IMR-90 (cell line): ENCODE measurements around the gene FXYD6. TPM values are rescaled to one million over a fixed set of nuclear protein-coding genes. Genes with fewer than 3 reads are reported as not detected.

Source experiments
- ATAC-seq: fragments of 200-7000 bp; cut with Tn5 transposase; 2 replicates; pipeline ENCODE4 v1.9.1; 2020; ENCODE audit warnings: low read depth, mild to moderate bottlenecking, moderate library complexity
- BruUV-seq: library from RNA; stranded (reverse); fragments of 400-500 nt; replicated peaks from 2 replicates; lab custom pipeline; 2021; lab: Mats Ljungman, UMichigan
- CTCF ChIA-PET: fragments of 300-600 bp; formaldehyde crosslinking; extraction: SDS; loops from one replicate; lab custom pipeline; 2021; ENCODE audit warnings: antibody characterized with exemption; lab: Yijun Ruan, JAX
- POLR2A ChIA-PET: fragments of 300-600 bp; sonication (Branson Sonifier 250); formaldehyde crosslinking; loops from one replicate; lab custom pipeline; 2022; ENCODE audit warnings: antibody characterized with exemption; ENCODE audit not compliant: unreplicated experiment; lab: Charles Lee
- DNase-seq: peaks from one replicate; pipeline ENCODE4 v3.0.0; 2013
- H2AFZ ChIP-seq: replicated peaks from 2 replicates; pipeline ENCODE3; 2013; ENCODE audit warnings: low read length, mild to moderate bottlenecking; ENCODE audit not compliant: poor library complexity
- H2AK5ac ChIP-seq: 2 replicates; pipeline ENCODE4 v1.6.1; 2013; ENCODE audit warnings: low read depth, low read length, inconsistent platforms
- H2AK9ac ChIP-seq: replicated peaks from 2 replicates; pipeline ENCODE3; 2013; ENCODE audit warnings: mild to moderate bottlenecking, low read depth, low read length, moderate library complexity; ENCODE audit not compliant: poor library complexity
- H2BK120ac ChIP-seq: 2 replicates; pipeline ENCODE4 v1.6.1; 2013; ENCODE audit warnings: low read depth, low read length, inconsistent platforms
- H2BK15ac ChIP-seq: 3 replicates; pipeline ENCODE4 v1.6.1; 2013; ENCODE audit warnings: low read depth, low read length, inconsistent platforms
- H2BK20ac ChIP-seq: 2 replicates; pipeline ENCODE4 v1.6.1; 2013; ENCODE audit warnings: low read depth, mild to moderate bottlenecking, inconsistent platforms, low read length, moderate library complexity
- H2BK5ac ChIP-seq: 2 replicates; pipeline ENCODE4 v1.6.1; 2013; ENCODE audit warnings: mild to moderate bottlenecking, low read depth, low read length, inconsistent platforms; ENCODE audit not compliant: poor library complexity, severe bottlenecking
- H3K14ac ChIP-seq: replicated peaks from 2 replicates; pipeline ENCODE4 v1.6.1; 2013; ENCODE audit warnings: low read depth, low read length, inconsistent platforms
- H3K18ac ChIP-seq: 2 replicates; pipeline ENCODE4 v1.6.1; 2013; ENCODE audit warnings: low read depth, low read length, control low read depth
- H3K23ac ChIP-seq: 2 replicates; pipeline ENCODE4 v1.6.1; 2013; ENCODE audit warnings: low read depth, low read length, inconsistent platforms
- H3K27ac ChIP-seq: 2 replicates; pipeline ENCODE4 v1.5.1; 2013; ENCODE audit warnings: mild to moderate bottlenecking, control low read depth, low read length; ENCODE audit not compliant: insufficient read depth
- H3K27me3 ChIP-seq: 2 replicates; pipeline ENCODE4 v1.6.1; 2013; ENCODE audit warnings: low read length; ENCODE audit not compliant: control insufficient read depth, insufficient read depth
- H3K36me3 ChIP-seq: 2 replicates; pipeline ENCODE4 v1.6.1; 2013; ENCODE audit warnings: low read length, mixed read lengths; ENCODE audit not compliant: control insufficient read depth, insufficient read depth
- H3K4ac ChIP-seq: 2 replicates; pipeline ENCODE4 v1.6.1; 2013; ENCODE audit warnings: low read depth, low read length, inconsistent platforms
- H3K4me1 ChIP-seq: 2 replicates; pipeline ENCODE4 v1.6.1; 2013; ENCODE audit warnings: low read length, mixed read lengths; ENCODE audit not compliant: control insufficient read depth, insufficient read depth
- H3K4me2 ChIP-seq: 2 replicates; pipeline ENCODE4 v1.6.1; 2013; ENCODE audit warnings: low read depth, mild to moderate bottlenecking, control low read depth, low read length, moderate library complexity
- H3K4me3 ChIP-seq: 2 replicates; pipeline ENCODE4 v1.5.1; 2013; ENCODE audit warnings: low read depth, mild to moderate bottlenecking, control low read depth, low read length, moderate library complexity; ENCODE audit not compliant: insufficient read depth
- H3K56ac ChIP-seq: 2 replicates; pipeline ENCODE4 v1.6.1; 2013; ENCODE audit warnings: low read length, inconsistent platforms; ENCODE audit not compliant: insufficient read depth; ENCODE audit errors: extremely low read depth
- H3K79me1 ChIP-seq, 2 experiments: 2 replicates each; pipeline ENCODE4 v1.6.1; 2013; ENCODE audit warnings: low read length in 2 of 2, inconsistent platforms in 1 of 2, low read depth in 1 of 2
- H3K9ac ChIP-seq: 2 replicates; pipeline ENCODE4 v1.6.1; 2013; ENCODE audit warnings: low read depth, low read length, control low read depth
- H3K9me1 ChIP-seq: 2 replicates; pipeline ENCODE4 v1.6.1; 2013; ENCODE audit warnings: low read length, inconsistent platforms; ENCODE audit not compliant: insufficient read depth
- H3K9me3 ChIP-seq: 2 replicates; pipeline ENCODE4 v1.6.1; 2013; ENCODE audit warnings: low read length; ENCODE audit not compliant: control insufficient read depth, insufficient read depth
- H4K20me1 ChIP-seq: 2 replicates; pipeline ENCODE4 v1.6.1; 2013; ENCODE audit warnings: low read length, inconsistent platforms; ENCODE audit not compliant: insufficient read depth
- H4K5ac ChIP-seq: 2 replicates; pipeline ENCODE4 v1.6.1; 2013; ENCODE audit warnings: mild to moderate bottlenecking, low read depth, low read length, control low read depth
- H4K8ac ChIP-seq, 2 experiments: 2 replicates each; pipeline ENCODE4 v1.6.1; 2013; ENCODE audit warnings: low read depth in 2 of 2, low read length in 2 of 2, control low read depth in 1 of 2, inconsistent platforms in 1 of 2
- H4K91ac ChIP-seq: 2 replicates; pipeline ENCODE4 v1.6.1; 2013; ENCODE audit warnings: low read depth, low read length, inconsistent platforms; ENCODE audit not compliant: insufficient read depth
- BHLHE40 ChIP-seq: fragments of 150-350 bp; IDR thresholded peaks from 2 replicates; pipeline ENCODE4 v1.6.1; 2016; ENCODE audit warnings: mild to moderate bottlenecking, low read depth, low read length
- CEBPB ChIP-seq: IDR thresholded peaks from 2 replicates; pipeline ENCODE4 v1.6.1; 2012; ENCODE audit warnings: low read depth, low read length, improper control_type of control experiment
- CHD1 ChIP-seq: IDR thresholded peaks from 2 replicates; pipeline ENCODE4 v1.6.1; 2012; ENCODE audit warnings: low read depth, low read length, improper control_type of control experiment
- FOS ChIP-seq: fragments of 150-350 bp; IDR thresholded peaks from 2 replicates; pipeline ENCODE4 v1.6.1; 2016; ENCODE audit warnings: low read depth, low read length
- MAFK ChIP-seq: IDR thresholded peaks from 2 replicates; pipeline ENCODE4 v1.6.1; 2012; ENCODE audit warnings: low read depth, low read length, improper control_type of control experiment
- MAZ ChIP-seq: IDR thresholded peaks from 2 replicates; pipeline ENCODE4 v1.6.1; 2012; ENCODE audit warnings: low read depth, mild to moderate bottlenecking, low read length, improper control_type of control experiment, moderate library complexity, borderline replicate concordance
- MXI1 ChIP-seq: IDR thresholded peaks from 2 replicates; pipeline ENCODE4 v1.6.1; 2012; ENCODE audit warnings: low read depth, mild to moderate bottlenecking, low read length, moderate library complexity, borderline replicate concordance
- NFE2L2 ChIP-seq: fragments of 150-350 bp; IDR thresholded peaks from 2 replicates; pipeline ENCODE4 v1.6.1; 2016; ENCODE audit warnings: low read depth, mild to moderate bottlenecking, low read length
- POLR2A ChIP-seq: IDR thresholded peaks from 2 replicates; pipeline ENCODE4 v1.6.1; 2012; ENCODE audit warnings: mild to moderate bottlenecking, low read depth, low read length
- RAD21 ChIP-seq: IDR thresholded peaks from 2 replicates; pipeline ENCODE4 v1.6.1; 2012; ENCODE audit warnings: low read length, improper control_type of control experiment
- RCOR1 ChIP-seq: IDR thresholded peaks from 2 replicates; pipeline ENCODE4 v1.6.1; 2012; ENCODE audit warnings: mild to moderate bottlenecking, low read length, improper control_type of control experiment; ENCODE audit not compliant: insufficient replicate concordance
- RFX5 ChIP-seq: IDR thresholded peaks from 2 replicates; pipeline ENCODE4 v1.8.0; 2012; ENCODE audit warnings: low read depth, mild to moderate bottlenecking, low read length, moderate library complexity
- SMC3 ChIP-seq: fragments of 150-350 bp; IDR thresholded peaks from 2 replicates; pipeline ENCODE4 v1.6.1; 2016; ENCODE audit warnings: low read depth, mild to moderate bottlenecking, antibody characterized with exemption, low read length, moderate library complexity
- WGBS, 2 experiments: methylation state at CpG; one replicate each; pipeline versions ENCODE4 v1.1.5 to v1.1.7; 2013; ENCODE audit warnings: missing lambda C conversion rate in 2 of 2; ENCODE audit not compliant: insufficient read length in 1 of 2; ENCODE audit errors: extremely low coverage in 2 of 2; 5-methylcytosine and 5-hydroxymethylcytosine counted together
- dilution Hi-C: fragments of 300-500 bp; cut with HindIII; formaldehyde crosslinking; loops from one replicate; pipeline ENCODE4 v1.14.3; 2018; ENCODE audit warnings: low sequenced_read_pairs; ENCODE audit not compliant: unreplicated experiment
- in situ Hi-C: fragments of 300-500 bp; cut with MboI; formaldehyde crosslinking; loops from 3 replicates; pipeline ENCODE4 v1.14.3; 2019; ENCODE audit warnings: low sequenced_read_pairs, inconsistent platforms, mixed read lengths
- intact Hi-C: fragments of 100-400 bp; cut with micrococcal nuclease; formaldehyde crosslinking; loops from 2 replicates; pipeline ENCODE4 v1.10.0; 2022
- polyA plus RNA-seq, 3 experiments: library from polyadenylated mRNA; depleted of rRNA; stranded (reverse); fragments of >200 nt; gene quantifications; 2 replicates each; pipeline ENCODE4 v1.2.3, GENCODE V29; 2012; ENCODE audit warnings: low replicate concordance in 1 of 3
- total RNA-seq: library from RNA; depleted of rRNA; stranded (reverse); fragments of >200 nt; gene quantifications from 2 replicates; pipeline ENCODE4 v1.2.3, GENCODE V29; 2012
- TF ChIP-seq, protein P1 (sequence below): fragments of 150-350 bp; IDR thresholded peaks from 2 replicates; pipeline ENCODE4 v1.6.1; 2016; ENCODE audit warnings: low read depth, mild to moderate bottlenecking, low read length, moderate library complexity, borderline replicate concordance
- TF ChIP-seq, protein P2 (sequence below): conservative IDR thresholded peaks from 2 replicates; pipeline ENCODE4 v1.5.1; 2012; ENCODE audit warnings: mild to moderate bottlenecking, low read depth, low read length, improper control_type of control experiment
- TF ChIP-seq, protein P3 (sequence below): fragments of 150-350 bp; IDR thresholded peaks from 2 replicates; pipeline ENCODE4 v1.6.1; 2017; ENCODE audit warnings: mild to moderate bottlenecking, antibody characterized with exemption, low read length, low read depth

The FXYD6 gene
- total and polyA plus RNA-seq, 2 of the 4 experiments (the other 2 are of a cell fraction), result 0.32 TPM; not detected in 1

DNA sequence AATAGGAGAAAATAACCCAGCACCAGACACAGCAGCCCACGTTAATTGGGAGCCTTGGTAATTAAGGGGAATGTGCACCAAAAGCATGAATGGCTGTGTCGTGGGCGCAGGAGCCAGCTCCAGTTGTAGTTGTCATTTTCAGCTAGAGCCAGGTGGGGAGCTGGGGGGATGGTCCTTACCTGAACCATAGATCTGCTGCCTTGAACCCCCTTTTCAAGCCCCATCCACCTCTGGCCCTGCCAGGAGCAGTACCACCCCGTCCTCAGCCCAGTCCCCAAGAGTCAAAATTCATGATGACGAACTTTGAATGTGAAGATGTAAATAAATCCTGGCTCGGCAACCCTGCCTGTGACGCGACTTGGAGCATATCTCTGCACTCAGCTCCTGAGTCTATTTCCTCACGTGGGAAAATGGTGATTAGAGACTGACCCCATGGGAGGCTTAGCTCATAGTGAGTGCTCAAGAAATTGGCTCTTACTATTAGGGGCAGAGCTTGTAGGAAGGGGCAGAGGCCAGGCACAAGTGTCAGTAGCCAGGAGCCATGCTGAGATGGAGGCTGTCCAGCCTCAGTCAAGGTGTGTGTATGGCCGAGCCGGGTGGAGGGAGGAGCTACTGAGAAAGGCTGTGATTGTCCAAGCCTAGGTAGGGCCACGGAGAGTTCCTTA lies 794 bp upstream of the FXYD6 start:
- no peak for DNase-seq
- H3K4me1 ChIP-seq, result no peaks in the 10 kb centered on the region
- no peak overlapping the region for H2AFZ ChIP-seq
- H3K18ac ChIP-seq, result no peak overlapping the region
- no peak overlapping the region for H3K4ac ChIP-seq
- H3K9me1 ChIP-seq, result no peaks in the 10 kb centered on the region
- dilution Hi-C loops (no loop called here), intact Hi-C loops (no loop called here), in situ Hi-C loops (no loop called here)
- no peak overlapping the region for H2BK20ac ChIP-seq
- H3K4me2 ChIP-seq, result peak overlapping the region; percentile 50; the same call in 1 of the 2 replicates
- H3K4me3 ChIP-seq, result no peak overlapping the region; the same call in 1 of the 2 replicates
- no peaks in the 10 kb centered on the region for H3K36me3 ChIP-seq
- no peak for ATAC-seq
- CTCF ChIA-PET, result no interaction called here
- no peak overlapping the region for H2BK5ac ChIP-seq
- H3K14ac ChIP-seq, result no peak overlapping the region
- 20% methylated on average over 1 of the region's 12 CpGs; no CpG with 5 or more reads in 1 of the 2 experiments for WGBS, 2 experiments
- POLR2A ChIA-PET, result no interaction called here
- no peak overlapping the region for H2AK5ac ChIP-seq
- no peak overlapping the region for H4K8ac ChIP-seq
- H2AK9ac ChIP-seq, result no peak overlapping the region
- no peak overlapping the region for H2BK15ac ChIP-seq
- H3K9ac ChIP-seq, result no peak overlapping the region
- no peaks in the 10 kb centered on the region for H3K79me1 ChIP-seq
- no peak overlapping the region for H2BK120ac ChIP-seq
- H3K23ac ChIP-seq, result no peak overlapping the region
- no peak overlapping the region for H3K27ac ChIP-seq
- no peaks in the 10 kb centered on the region for H4K20me1 ChIP-seq
- H3K27me3 ChIP-seq, result peaks cover 58% of the 10 kb centered on the region
- no peak overlapping the region for H4K5ac ChIP-seq
- H3K9me3 ChIP-seq, result no peaks in the 10 kb centered on the region
- no peak overlapping the region for H4K91ac ChIP-seq
- BruUV-seq, result no TSS peak
- TF ChIP-seq, protein P1, sequence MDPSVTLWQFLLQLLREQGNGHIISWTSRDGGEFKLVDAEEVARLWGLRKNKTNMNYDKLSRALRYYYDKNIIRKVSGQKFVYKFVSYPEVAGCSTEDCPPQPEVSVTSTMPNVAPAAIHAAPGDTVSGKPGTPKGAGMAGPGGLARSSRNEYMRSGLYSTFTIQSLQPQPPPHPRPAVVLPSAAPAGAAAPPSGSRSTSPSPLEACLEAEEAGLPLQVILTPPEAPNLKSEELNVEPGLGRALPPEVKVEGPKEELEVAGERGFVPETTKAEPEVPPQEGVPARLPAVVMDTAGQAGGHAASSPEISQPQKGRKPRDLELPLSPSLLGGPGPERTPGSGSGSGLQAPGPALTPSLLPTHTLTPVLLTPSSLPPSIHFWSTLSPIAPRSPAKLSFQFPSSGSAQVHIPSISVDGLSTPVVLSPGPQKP, result no peak
- no peak for TF ChIP-seq RFX5
- TF ChIP-seq SMC3, result no peak
- no peak for TF ChIP-seq POLR2A
- no peak for TF ChIP-seq BHLHE40
- no peak for TF ChIP-seq MXI1
- no peak for TF ChIP-seq RAD21
- no peak for TF ChIP-seq CEBPB
- no peak for TF ChIP-seq RCOR1
- no peak for TF ChIP-seq CHD1
- TF ChIP-seq MAZ, result no peak
- TF ChIP-seq FOS, result no peak
- TF ChIP-seq MAFK, result no peak
- TF ChIP-seq, protein P2, sequence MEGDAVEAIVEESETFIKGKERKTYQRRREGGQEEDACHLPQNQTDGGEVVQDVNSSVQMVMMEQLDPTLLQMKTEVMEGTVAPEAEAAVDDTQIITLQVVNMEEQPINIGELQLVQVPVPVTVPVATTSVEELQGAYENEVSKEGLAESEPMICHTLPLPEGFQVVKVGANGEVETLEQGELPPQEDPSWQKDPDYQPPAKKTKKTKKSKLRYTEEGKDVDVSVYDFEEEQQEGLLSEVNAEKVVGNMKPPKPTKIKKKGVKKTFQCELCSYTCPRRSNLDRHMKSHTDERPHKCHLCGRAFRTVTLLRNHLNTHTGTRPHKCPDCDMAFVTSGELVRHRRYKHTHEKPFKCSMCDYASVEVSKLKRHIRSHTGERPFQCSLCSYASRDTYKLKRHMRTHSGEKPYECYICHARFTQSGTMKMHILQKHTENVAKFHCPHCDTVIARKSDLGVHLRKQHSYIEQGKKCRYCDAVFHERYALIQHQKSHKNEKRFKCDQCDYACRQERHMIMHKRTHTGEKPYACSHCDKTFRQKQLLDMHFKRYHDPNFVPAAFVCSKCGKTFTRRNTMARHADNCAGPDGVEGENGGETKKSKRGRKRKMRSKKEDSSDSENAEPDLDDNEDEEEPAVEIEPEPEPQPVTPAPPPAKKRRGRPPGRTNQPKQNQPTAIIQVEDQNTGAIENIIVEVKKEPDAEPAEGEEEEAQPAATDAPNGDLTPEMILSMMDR, result no peak
- TF ChIP-seq, protein P3, sequence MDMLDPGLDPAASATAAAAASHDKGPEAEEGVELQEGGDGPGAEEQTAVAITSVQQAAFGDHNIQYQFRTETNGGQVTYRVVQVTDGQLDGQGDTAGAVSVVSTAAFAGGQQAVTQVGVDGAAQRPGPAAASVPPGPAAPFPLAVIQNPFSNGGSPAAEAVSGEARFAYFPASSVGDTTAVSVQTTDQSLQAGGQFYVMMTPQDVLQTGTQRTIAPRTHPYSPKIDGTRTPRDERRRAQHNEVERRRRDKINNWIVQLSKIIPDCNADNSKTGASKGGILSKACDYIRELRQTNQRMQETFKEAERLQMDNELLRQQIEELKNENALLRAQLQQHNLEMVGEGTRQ, result no peak
- TF ChIP-seq NFE2L2, result no peak
- H3K56ac ChIP-seq, result no peak overlapping the region
